ENCODE measurements around the gene KLHDC8B.

GRCh38 chr3:49131576-49131975 lies 39.8 kb upstream of the KLHDC8B start:
- no peak for TF ChIP-seq POLR2A (conservative IDR thresholded peaks at IDR 0.05)
- no peak for TF ChIP-seq USF2 (CRISPR knock-in tag; IDR thresholded peaks at IDR 0.05)
- no peak for TF ChIP-seq ZNF778 (CRISPR knock-in tag; IDR thresholded peaks at IDR 0.05)
- no peak for TF ChIP-seq CHD2 (IDR thresholded peaks at IDR 0.05; ENCODE audit: low read depth, low read length)
- TF ChIP-seq CTBP1 (IDR thresholded peaks at IDR 0.05; ENCODE audit: borderline replicate concordance), result no peak
- no peak for TF ChIP-seq POLR2AphosphoS5 (IDR thresholded peaks at IDR 0.05; ENCODE audit: control insufficient read depth, insufficient read depth, low read depth, low read length)

All from K562 (cell line).